Measurements from ENCODE around the gene PCBP4. TPM values are rescaled to one million over a fixed set of nuclear protein-coding genes. Genes with fewer than 3 reads are reported as not detected.
"Not testable (repeated sequence)": the region's sequence is repeated elsewhere in the genome, so short reads cannot be mapped to it uniquely, and the experiment has no call there.

PCBP4 gene
- polyA plus RNA-seq, 3 donors = 0.09 to 1.3 (median 0.22) TPM

DNA sequence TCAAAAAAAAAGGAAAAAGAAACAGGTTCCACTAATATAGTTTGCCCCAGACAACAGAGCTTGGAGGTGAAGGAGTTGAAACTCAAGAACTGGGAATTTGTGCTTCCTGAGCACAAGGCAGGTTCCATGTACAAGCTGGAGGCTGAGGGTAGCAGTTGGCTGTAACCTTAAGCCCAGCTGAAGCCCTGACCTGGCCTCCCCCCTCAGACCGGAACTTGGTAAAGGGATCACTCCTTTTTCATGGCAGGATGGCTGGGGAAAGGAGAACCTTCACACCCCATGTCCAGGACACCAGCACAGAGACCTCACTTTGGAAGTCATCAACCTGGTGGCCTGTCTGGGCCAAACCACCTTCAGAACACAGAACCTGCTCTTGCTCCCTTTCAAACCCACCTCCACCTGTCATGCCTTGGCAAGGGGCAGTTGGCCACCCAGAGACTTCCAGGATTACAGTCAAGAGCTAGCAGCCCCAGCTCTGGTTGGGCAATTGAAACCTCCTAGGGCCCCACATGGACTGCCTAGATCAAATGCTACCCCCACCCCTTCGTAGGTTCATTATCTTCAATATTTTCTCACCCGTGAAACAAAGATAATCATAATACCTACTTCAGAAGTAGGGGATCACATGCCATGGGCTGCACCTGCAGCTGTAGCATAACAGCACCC, 24.9 kb upstream of the PCBP4 start:
- H3K9ac ChIP-seq (ENCODE audit: insufficient read depth, low read length, poor library complexity, severe bottlenecking) = no peak overlapping the region
- H3K4me2 ChIP-seq (replicated peaks; ENCODE audit: extremely low read depth, low read length, poor library complexity, severe bottlenecking) = no peak overlapping the region
- no peak overlapping the region for H2AFZ ChIP-seq (ENCODE audit: insufficient read depth, low read depth, low read length, poor library complexity, severe bottlenecking)
- peak overlapping the region in 1 of 2 donors; percentile 26 for H3K27ac ChIP-seq (ENCODE audit: low read depth in 1 of 2, low read length in 2 of 2)
- H3K27me3 ChIP-seq (ENCODE audit: control insufficient read depth in 2 of 2, insufficient read depth in 2 of 2, low read length in 2 of 2) = no peaks in the 10 kb centered on the region
- peaks cover 34 to 37% of the 10 kb centered on the region in 2 donors for H3K36me3 ChIP-seq (replicated peaks in 1 of 2; ENCODE audit: control insufficient read depth in 1 of 2, insufficient read depth in 2 of 2, low read length in 2 of 2)
- H4K20me1 ChIP-seq (ENCODE audit: insufficient read depth, low read length) = peaks cover 40% of the 10 kb centered on the region
- intact Hi-C loops (cut with micrococcal nuclease) = no loop called here
- WGBS (ENCODE audit: insufficient coverage) = 100% methylated on average over 1 of the region's 3 CpGs
- DNase-seq = no peak
- Mint-ChIP-seq H3K4me3 (no peak overlapping the region), H3K27ac (peak overlapping the region in 2 of 7 donors; percentile 22 to 32), H3K9me3 (peaks cover 0 to 2% (median 0%) of the 10 kb centered on the region in 7 donors), H3K36me3 (peaks cover 23 to 41% of the 10 kb centered on the region in 2 donors), H3K4me1 (peaks cover 22% of the 10 kb centered on the region), H3K27me3 (ENCODE audit: low read depth in 3 of 3) (peaks cover 0 to 3% (median 2%) of the 10 kb centered on the region in 3 donors)
- peaks cover 28% of the 10 kb centered on the region for H3K79me2 ChIP-seq (ENCODE audit: insufficient read depth, low read length)
- no peak overlapping the region for H3K4me3 ChIP-seq (replicated peaks in 1 of 3; ENCODE audit: low read depth in 2 of 3, low read length in 3 of 3)
- H3K9me3 ChIP-seq (replicated peaks in 1 of 2; ENCODE audit: control insufficient read depth in 1 of 2, insufficient read depth in 1 of 2, low read length in 2 of 2) = no peaks in the 10 kb centered on the region
- no peak for TF ChIP-seq CTCF (IDR thresholded peaks at IDR 0.05)
- peaks cover 12 to 14% of the 10 kb centered on the region in 2 donors for H3K4me1 ChIP-seq (ENCODE audit: control insufficient read depth in 1 of 2, insufficient read depth in 2 of 2, low read length in 2 of 2)

- Mint-ChIP-seq H3K36me3 (peaks cover 23 to 40% of the 10 kb centered on the region in 2 donors), H3K4me1 (peaks cover 19% of the 10 kb centered on the region)
- H3K27me3 Mint-ChIP-seq (ENCODE audit: low read depth in 3 of 3); H3K4me2 ChIP-seq (replicated peaks; ENCODE audit: extremely low read depth, low read length, poor library complexity, severe bottlenecking); H3K9me3 ChIP-seq (replicated peaks in 1 of 2; ENCODE audit: control insufficient read depth in 1 of 2, insufficient read depth in 1 of 2, low read length in 2 of 2); H2AFZ ChIP-seq (ENCODE audit: insufficient read depth, low read depth, low read length, poor library complexity, severe bottlenecking); H3K9ac ChIP-seq (ENCODE audit: insufficient read depth, low read length, poor library complexity, severe bottlenecking); H3K27ac Mint-ChIP-seq; H3K4me3 Mint-ChIP-seq; DNase-seq; H3K27me3 ChIP-seq (ENCODE audit: control insufficient read depth in 2 of 2, insufficient read depth in 2 of 2, low read length in 2 of 2); H3K9me3 Mint-ChIP-seq; H3K27ac ChIP-seq (ENCODE audit: low read depth in 1 of 2, low read length in 2 of 2); intact Hi-C loops (cut with micrococcal nuclease); H3K4me3 ChIP-seq (replicated peaks in 1 of 3; ENCODE audit: low read depth in 2 of 3, low read length in 3 of 3): not testable (repeated sequence)
- H3K79me2 ChIP-seq (ENCODE audit: insufficient read depth, low read length) = peaks cover 25% of the 10 kb centered on the region
- H3K4me1 ChIP-seq (ENCODE audit: control insufficient read depth in 1 of 2, insufficient read depth in 2 of 2, low read length in 2 of 2) = peaks cover 12 to 14% of the 10 kb centered on the region in 2 donors
- WGBS (ENCODE audit: insufficient coverage) = 93% methylated on average over 21 of the region's 38 CpGs
- peaks cover 34 to 37% of the 10 kb centered on the region in 2 donors for H3K36me3 ChIP-seq (replicated peaks in 1 of 2; ENCODE audit: control insufficient read depth in 1 of 2, insufficient read depth in 2 of 2, low read length in 2 of 2)
- peaks cover 40% of the 10 kb centered on the region for H4K20me1 ChIP-seq (ENCODE audit: insufficient read depth, low read length)
Observed at GRCh38 chr3:51990501-51990971, 23.3 kb upstream of the PCBP4 start.

Data from CD14-positive monocyte (primary cell).